Activated T-cell treated with anti-CD3 and anti-CD28 coated beads, Interleukin-2, amount 50 U/mL, for 48 hours (primary cell): Measurements from ENCODE around the gene ZFPM1.
"Not testable (repeated sequence)": the region's sequence is repeated elsewhere in the genome, so short reads cannot be mapped to it uniquely, and the experiment has no call there.

ENCODE experiments used
- DNase-seq, 2 experiments: peaks; one replicate each; pipeline ENCODE4 v3.0.0-alpha.2; 2020

The ZFPM1 gene

GRCh38 chr16:88482630-88483391 lies 29.7 kb downstream of the ZFPM1 start:
- no peak for DNase-seq

- no peak for DNase-seq
Measured at GRCh38 chr16:88483392-88483641, 30.2 kb downstream of the ZFPM1 start.

GRCh38 chr16:88484505-88485365 lies 31.7 kb downstream of the ZFPM1 start:
- DNase-seq, result no peak

DNA sequence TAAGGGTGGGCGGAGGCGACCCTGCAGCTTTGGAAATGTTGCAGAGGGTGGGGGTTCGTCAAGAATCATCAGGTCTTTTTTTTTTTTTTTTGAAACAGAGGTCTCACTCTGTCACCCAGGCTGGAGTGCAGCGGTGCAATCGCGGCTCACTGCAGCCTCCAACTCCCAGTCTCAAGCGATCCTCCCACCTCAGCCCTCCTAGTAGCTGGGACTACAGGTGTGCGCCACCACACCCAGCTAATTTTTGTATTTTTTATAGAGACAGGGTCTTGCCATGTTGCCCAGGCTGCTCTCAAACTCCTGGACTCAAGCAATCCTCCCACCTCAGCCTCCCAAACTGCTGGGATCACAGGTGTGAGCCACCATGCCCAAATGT lies 32.3 kb downstream of the ZFPM1 start:
- DNase-seq, result not testable (repeated sequence)

DNA sequence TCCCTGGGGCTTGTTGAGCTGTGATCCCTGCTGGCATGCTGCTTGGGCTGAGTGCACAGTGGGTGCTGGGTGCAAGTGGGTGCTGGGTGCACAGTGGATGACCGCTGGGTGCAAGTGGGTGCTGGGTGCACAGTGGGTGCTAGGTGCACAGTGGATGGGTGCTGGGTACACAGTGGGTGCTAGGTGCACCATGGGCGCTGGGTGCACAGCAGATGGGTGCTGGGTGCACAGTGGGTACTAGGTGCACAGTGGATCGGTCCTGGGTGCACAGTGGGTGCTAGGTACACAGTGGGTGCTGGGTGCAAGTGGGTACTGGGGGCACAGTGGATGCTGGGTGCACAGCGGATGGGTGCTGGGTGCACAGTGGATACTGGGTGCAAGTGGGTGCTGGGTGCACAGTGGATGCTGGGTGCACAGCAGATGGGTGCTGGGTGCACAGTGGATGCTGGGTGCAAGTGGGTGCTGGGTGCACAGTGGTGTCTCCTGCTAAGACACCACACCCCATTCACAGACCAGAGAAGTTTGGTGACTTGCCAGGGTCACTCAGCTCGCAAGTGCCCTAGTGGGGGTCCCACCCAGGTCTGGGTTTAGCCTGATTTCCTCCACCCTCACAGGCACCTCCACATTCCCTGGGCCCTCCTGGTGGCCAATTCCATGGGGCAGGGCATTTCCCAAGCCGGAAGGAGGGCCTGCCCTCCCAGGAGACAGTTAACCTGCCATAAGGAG lies 33.5 kb downstream of the ZFPM1 start:
- no peak for DNase-seq

GRCh38 chr16:88487124-88487432 lies 34.0 kb downstream of the ZFPM1 start:
- DNase-seq, result no peak

DNA sequence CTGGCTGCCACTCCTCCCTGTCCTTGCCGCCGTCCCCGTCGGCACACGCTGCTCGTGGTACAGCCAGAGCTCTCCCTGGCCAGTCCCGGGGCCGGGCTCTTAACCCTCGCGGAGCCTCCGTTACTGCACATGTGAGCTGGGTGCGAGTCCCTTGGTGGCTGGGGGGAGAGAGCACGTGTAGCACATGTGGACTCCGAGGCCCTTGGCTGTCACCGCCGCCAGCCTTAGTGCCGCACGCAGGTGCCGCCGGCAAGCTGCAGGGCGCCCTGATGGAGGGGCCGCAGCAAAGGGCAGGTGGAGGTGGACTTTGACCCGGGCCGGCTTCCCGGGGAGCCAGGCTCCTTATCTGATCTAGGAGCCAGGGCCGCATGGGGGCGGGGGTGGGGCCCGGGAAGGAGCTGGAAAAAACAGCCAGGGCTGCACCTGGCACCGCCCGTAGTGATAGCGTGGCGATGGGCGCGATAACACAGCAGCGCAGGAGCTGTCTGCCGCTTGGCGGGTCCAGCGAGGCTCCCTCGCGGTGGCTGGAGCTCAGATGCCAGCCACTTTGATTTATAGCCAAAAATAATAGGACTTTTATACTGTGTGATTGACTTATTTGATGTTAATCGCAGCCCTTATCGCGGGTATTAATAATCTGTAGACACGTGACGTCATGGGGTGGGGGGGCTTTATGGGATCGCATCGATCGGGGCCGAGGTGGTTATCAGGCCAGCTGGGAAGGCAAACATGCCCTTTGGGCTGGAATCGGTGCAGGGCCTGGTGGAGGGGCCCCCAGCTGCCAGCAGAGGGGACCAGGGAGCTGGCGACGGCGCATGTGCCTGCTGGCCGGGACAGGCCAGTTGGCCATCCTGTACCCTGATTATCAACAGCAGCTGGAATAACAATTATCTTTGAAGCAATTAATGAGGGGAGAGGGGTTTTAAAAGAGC lies 35.1 kb downstream of the ZFPM1 start:
- no peak for DNase-seq

DNA sequence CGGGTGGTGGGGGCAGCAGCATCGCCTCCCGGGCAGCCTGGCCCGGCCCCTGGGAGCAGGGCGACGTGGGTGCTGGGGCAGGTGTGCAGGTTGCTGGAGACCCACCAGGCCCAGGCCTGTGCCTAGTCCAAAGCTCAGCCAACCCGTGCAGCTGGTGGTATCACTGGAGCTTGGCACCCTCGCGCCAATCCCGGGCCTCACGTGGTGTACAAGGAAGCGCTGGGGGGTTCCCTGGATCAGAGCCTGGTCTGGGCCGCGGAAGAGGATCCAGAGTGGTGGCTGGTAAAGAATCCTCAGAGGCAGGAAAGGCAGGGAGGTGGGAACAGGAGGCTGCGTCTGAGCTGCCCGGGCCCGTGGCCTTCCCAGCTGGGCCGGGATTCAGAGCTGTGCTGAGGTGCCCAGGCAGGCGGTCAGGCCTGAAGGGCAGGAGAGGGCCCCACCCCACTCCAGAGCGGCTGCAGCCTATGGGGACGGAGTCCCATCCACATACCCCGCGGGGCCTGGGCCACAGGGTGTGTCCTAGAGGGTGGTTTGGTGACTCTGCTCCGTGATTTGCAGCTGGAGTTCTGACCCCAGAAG lies 36.2 kb downstream of the ZFPM1 start:
- DNase-seq, result no peak

GRCh38 chr16:88491001-88491559 lies 38.0 kb downstream of the ZFPM1 start:
- no peak for DNase-seq

DNA sequence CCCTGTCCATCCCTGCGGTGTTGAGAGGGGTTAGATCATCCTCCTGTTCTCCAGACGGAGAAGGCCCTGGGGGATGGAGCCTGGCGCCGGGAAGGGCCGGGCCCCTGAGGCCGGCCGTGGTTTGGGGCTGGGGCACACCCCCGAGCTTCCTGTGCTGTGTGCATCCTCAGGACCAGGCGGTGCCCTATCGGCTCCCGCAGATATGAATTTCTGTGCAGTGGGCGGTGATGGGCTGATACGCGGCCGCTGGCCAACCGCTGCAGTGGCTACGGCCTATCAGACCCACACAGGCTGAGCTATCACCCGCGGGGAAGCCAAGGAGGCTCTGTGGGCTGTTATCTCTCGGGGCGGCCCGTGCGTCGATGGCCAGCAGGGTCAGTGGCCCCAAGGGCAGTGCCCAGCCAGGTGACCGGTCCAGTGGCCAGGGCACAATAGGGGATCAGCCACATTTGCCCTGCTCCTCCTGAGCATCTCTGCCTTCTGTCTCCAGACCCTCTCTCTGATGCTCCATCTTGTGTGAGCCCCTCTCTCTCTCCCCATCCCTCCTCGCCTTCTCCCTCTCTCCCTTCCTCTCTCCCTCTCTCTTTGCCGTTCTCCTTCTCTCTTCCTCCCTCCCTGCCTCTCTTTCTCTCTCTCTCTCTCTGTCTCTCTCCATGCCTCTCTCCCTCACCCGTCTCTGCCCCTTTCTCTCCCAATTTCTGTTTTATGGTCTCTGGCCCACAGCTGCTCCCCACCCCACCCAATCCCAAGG lies 38.7 kb downstream of the ZFPM1 start:
- DNase-seq, result no peak

- no peak for DNase-seq
Measured at GRCh38 chr16:88493879-88494278, 40.8 kb downstream of the ZFPM1 start.

- DNase-seq, result no peak
Measured at GRCh38 chr16:88494335-88495154, 41.5 kb downstream of the ZFPM1 start.

- no peak for DNase-seq
Measured at GRCh38 chr16:88495268-88495772, 42.2 kb downstream of the ZFPM1 start.

GRCh38 chr16:88497561-88498462 lies 44.7 kb downstream of the ZFPM1 start:
- DNase-seq, result no peak

DNA sequence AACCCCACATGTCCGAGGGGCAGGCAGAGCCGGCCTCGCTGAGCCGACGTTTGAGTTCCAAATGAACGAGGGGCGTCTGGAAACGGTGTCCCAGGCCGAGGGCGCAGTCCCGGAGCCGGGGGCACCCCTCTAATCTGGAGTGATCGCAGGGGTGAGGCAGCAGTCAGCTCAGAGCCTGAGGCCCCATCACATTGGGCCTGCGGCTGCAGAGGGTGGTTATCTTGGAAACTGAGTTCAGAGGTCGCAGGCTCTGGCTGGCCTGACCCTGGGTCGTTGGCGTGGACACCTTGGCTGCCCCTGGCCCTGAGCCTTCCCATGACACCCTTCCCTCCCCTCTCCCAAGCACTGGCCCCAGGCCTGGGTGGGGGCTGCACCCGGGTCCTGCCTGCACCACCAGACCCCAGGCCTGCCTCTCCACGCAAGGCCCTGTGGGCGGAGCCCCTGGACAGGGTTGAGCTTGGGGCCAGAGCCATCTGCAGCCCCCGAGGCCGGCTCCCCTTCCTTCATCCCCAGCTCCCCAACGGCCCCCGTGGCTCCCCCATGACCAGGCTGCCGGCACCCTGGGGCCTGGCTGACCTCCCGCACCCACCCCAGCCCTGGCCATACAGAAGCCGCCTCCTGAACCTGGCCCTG lies 45.6 kb downstream of the ZFPM1 start:
- no peak for DNase-seq

GRCh38 chr16:88499292-88499691 lies 46.2 kb downstream of the ZFPM1 start:
- DNase-seq, result no peak

GRCh38 chr16:88499836-88500251 lies 46.8 kb downstream of the ZFPM1 start:
- no peak for DNase-seq

GRCh38 chr16:88500255-88500661 lies 47.2 kb downstream of the ZFPM1 start:
- DNase-seq, result no peak

DNA sequence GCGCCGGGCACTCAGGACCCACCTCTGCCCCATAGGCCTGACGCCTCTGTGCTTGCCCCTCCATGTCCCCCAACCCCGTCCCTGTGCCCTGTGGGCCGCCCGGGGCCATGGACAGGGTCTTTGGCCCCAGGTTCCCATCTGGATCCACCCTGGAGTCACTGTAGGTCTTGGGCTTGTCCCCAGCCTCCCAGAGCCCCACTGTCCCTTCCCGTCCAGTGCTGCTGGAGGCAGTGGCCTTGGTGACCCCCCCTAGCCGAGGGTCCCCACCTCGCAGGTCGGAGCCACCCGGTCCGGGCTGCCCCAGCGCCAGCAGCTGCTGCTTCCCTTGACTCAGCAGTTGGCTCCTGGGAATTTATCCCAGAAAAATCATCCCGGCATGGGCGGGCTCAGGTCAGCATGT lies 49.3 kb downstream of the ZFPM1 start:
- no peak for DNase-seq
